Astrocyte of the cerebellum (primary cell): ENCODE data around the gene TMEM150A.

Source experiments
- DNase-seq: peaks from one replicate; pipeline ENCODE4 v3.0.0-alpha.2; 2011; ENCODE audit warnings: low read depth
- H3K4me3 ChIP-seq: 2 replicates; pipeline ENCODE4 v1.5.1; 2011; ENCODE audit warnings: mild to moderate bottlenecking, low read depth, low read length, moderate library complexity
- CTCF ChIP-seq: IDR thresholded peaks from 2 replicates; pipeline ENCODE4 v1.5.1; 2012; ENCODE audit warnings: low read length, low read depth, moderate library complexity, mild to moderate bottlenecking; ENCODE audit errors: missing control alignments
- in situ Hi-C: cut with HindIII; loops from 2 replicates; pipeline ENCODE4 v1.10.0; 2017; ENCODE audit warnings: low sequenced_read_pairs

The TMEM150A gene

GRCh38 chr2:85613717-85614515, 11.4 kb upstream of the TMEM150A start:
- no peak for TF ChIP-seq CTCF
- no peak for DNase-seq
- in situ Hi-C loops: no loop called here
- H3K4me3 ChIP-seq: no peak overlapping the region

- H3K4me3 ChIP-seq: peak within 1 kb of the TSS; percentile 62
- TF ChIP-seq CTCF: no peak
- in situ Hi-C loops: no loop called here
- peak; percentile 57 for DNase-seq
These were observed 9.4 kb upstream of the TMEM150A start, which contains the start of gene C2orf68 for GRCh38 chr2:85611705-85612587. TSS of gene C2orf68 (minus strand) at chr2:85612066. CDS start at chr2:85611984, 82 bp downstream.

- in situ Hi-C loops: no loop called here
- peak overlapping the region; percentile 62 for H3K4me3 ChIP-seq
- TF ChIP-seq CTCF: no peak
- DNase-seq: no peak
These were observed 8.8 kb upstream of the TMEM150A start for GRCh38 chr2:85611217-85611704.

GRCh38 chr2:85607268-85608215, 5.0 kb upstream of the TMEM150A start:
- DNase-seq: no peak

GRCh38 chr2:85606116-85606455, 3.6 kb upstream of the TMEM150A start:
- peak overlapping the region; percentile 11 for H3K4me3 ChIP-seq
- no peak for TF ChIP-seq CTCF
- DNase-seq: no peak
- in situ Hi-C loops: no loop called here

More at GRCh38 chr2:85607268-85608215, 5.0 kb upstream of the TMEM150A start:
- no peak overlapping the region for H3K4me3 ChIP-seq
- no peak for TF ChIP-seq CTCF
- in situ Hi-C loops: no loop called here
